GM18858 (cell line): ENCODE measurements around the gene CDH4.

Experiments used
- ATAC-seq: cut with Tn5 transposase; IDR thresholded peaks from one replicate; pipeline ENCODE4 v1.9.1; 2021; ENCODE audit not compliant: unreplicated experiment

The CDH4 gene

DNA sequence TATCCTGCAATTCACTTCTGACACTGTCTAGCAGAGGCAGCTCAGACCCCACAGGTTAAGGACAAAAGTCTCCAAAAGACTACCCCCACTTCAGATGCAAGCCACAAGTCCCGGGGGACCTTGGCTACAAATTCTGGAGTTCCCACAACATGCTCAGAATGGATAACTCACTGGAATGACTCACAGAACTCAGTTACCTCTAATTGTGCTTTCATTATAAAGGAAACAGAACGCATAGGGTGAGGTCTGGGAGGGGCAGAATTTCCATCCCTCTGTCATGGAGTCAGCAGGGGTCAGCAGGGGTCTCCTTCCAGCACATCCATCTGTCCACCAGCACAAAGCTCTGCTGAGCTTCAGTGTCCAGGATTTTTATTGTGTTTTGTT lies 184.2 kb downstream of the CDH4 start:
- ATAC-seq, result no peak

DNA sequence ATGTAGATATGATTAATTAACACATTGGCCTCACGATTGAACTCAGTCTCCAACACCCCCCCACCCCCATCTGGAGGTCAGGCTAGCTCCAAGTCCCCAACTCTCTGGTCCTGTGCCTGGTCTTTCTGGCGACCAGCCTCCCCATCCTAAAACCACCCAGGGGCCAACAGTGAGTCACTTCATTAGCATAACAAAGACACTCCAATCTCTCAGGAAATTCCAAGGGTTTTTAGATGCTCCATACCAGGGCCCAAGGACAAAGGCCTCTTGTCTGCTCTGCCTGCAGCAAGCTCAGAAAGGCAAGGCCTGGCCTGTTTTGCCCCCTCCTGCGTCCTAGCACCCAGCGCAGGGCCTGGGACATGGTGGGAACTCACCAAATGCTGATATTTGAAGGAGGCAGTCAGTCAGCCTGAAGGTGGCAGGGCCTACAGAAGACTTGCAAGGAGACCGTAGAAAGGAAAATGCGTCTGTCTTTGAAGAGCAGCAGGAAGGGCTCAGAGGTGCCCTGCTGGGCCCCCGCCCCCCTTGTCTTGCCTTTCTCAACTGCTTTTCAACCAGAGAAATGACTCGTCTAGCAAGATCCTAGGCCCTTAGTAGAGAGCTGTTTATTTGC lies 184.7 kb downstream of the CDH4 start:
- no peak for ATAC-seq

DNA sequence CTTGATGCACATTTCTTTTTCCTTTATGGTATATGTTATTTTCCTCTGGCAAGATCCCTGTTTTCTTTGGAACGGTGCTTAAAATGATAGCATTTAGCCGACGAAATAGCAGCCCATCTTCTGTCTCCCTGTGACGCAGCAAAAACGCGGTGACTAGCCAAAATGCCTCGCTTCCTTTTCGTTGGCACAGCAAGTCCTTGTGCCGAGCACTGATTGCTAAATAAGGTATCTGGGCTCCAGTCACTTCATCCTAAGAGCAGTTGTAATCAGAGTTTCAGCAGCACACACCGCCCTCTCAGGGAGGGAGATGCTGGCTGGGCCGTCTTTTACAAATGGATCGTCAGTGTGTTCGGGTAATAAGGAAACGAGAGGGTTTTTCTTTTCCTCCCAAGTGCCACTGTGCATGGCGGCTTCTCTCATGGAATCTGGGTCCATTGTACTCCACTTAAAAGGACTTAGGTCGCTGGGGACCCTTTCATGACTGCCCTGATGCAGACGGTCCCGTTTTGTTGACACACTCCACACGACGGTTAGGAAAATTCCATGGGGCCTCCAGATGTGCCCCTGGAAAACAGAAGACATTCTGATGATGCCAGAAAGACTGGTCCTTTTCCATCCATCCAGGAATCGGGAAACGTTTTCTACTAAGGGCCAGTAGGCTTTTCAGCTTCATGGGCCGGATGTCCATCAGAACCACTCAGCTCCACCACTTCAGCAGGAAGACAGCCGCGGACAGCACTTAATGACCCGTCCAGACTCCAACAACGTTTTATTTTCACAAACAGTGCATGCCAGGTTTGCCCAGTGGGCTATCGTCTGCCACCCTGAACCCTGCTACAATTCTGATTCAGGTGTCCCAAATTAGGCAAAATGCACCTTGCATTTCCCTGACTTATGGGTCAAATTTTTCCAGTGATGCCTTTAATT lies 185.5 kb downstream of the CDH4 start:
- ATAC-seq, result no peak

- ATAC-seq, result no peak
Measured at GRCh38 chr20:61438285-61438684, 186.2 kb downstream of the CDH4 start.

GRCh38 chr20:61439251-61439650 lies 187.2 kb downstream of the CDH4 start:
- ATAC-seq, result no peak

GRCh38 chr20:61440548-61441055 lies 188.5 kb downstream of the CDH4 start:
- ATAC-seq, result no peak

GRCh38 chr20:61441537-61441936 lies 189.5 kb downstream of the CDH4 start:
- ATAC-seq, result no peak

- no peak for ATAC-seq
Measured at GRCh38 chr20:61442075-61442670, 190.1 kb downstream of the CDH4 start.

DNA sequence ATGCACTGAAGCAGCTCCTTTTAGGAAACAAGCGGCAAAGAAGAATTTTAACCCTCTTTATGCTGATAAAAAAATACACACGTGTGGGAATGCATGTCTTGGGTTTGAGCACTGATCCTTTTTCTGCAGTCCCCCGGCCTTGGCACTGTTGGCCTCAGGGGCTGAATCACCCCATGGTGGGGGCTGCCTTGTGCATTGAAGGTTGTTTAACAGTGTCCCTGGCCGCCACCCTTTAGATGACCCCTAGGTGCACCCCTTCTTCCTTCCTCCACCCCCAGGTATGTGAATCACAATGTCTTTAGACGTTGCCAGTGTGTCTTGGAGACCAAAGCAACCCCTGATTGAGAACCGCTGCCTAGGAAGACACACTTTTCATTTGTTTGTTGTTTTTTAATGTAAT lies 190.7 kb downstream of the CDH4 start:
- no peak for ATAC-seq

DNA sequence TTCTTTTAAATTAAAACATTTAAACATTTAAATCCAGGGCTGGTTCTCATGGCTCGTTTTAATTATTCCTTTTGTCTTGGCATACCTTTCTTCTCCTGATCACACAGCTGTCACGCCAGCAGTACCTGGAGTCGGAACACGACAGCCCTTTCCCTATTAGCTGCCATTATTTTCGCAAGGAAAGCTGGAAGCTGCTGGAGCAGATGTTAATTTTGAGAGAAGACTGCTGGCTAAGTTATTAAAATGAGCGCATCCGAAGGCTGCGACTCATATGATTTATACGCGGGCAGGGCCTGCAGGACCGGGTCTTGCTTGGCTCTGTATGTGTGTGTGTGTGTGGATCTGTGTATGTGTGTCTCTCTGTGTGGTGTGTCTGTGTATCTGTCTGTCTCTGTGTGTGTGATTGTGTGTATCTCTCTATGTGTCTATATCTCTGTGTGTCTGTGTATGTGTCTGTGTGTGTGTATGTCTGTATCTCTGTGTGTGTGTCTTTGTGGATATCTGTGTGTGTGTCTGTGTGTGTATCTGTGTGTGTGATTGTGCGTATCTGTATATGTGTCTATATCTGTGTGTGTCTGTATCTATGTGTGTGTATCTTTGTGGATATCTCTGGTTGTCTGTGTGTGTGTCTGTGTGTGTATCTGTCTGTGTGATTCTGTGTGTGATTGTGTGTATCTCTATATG lies 191.5 kb downstream of the CDH4 start:
- ATAC-seq, result no peak

GRCh38 chr20:61444637-61445036 lies 192.6 kb downstream of the CDH4 start:
- no peak for ATAC-seq

GRCh38 chr20:61445138-61445537 lies 193.1 kb downstream of the CDH4 start:
- ATAC-seq, result no peak

GRCh38 chr20:61445741-61446140 lies 193.7 kb downstream of the CDH4 start:
- ATAC-seq, result no peak

DNA sequence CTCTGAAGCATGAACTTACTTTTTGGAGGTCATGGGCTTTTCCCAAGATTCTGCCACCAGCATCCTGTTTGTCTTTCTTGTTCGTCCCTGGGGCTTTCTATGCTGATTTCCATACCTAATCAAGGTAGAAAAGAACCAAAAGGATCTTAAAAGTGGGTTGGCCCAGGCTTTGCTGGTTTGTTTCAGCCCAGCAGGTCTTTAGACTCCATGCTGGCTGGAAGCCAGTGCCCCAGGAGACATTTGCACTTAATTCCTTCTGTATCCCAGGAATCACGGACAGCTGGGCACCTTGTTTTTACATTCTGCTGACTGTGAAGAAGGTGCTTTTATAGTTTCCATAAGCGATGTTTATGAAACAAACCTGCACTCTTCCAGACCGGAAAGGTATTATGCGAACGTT lies 195.9 kb downstream of the CDH4 start:
- ATAC-seq, result no peak

DNA sequence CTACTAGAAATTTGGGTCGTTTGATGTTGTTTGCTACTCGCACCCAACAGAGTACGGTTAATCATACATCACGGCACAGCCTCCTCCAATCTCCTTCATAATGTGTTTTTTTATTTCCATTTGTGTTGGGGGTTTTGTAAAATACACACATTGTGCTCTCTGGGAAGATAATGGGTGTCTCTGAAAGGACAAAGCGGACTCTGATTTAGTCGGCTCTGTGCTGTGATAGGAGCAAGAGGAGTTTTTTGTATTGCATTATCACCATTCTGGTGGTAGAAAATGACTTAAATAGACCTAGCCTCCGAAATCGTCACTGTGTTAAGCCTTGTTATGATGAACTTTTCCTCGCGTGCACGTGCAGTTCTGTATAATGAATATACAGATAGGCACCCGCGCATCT lies 196.3 kb downstream of the CDH4 start:
- ATAC-seq, result no peak

GRCh38 chr20:61449057-61449609 lies 197.1 kb downstream of the CDH4 start:
- ATAC-seq, result no peak

GRCh38 chr20:61449916-61450315 lies 197.9 kb downstream of the CDH4 start:
- ATAC-seq, result no peak

GRCh38 chr20:61450549-61450948 lies 198.5 kb downstream of the CDH4 start:
- no peak for ATAC-seq

DNA sequence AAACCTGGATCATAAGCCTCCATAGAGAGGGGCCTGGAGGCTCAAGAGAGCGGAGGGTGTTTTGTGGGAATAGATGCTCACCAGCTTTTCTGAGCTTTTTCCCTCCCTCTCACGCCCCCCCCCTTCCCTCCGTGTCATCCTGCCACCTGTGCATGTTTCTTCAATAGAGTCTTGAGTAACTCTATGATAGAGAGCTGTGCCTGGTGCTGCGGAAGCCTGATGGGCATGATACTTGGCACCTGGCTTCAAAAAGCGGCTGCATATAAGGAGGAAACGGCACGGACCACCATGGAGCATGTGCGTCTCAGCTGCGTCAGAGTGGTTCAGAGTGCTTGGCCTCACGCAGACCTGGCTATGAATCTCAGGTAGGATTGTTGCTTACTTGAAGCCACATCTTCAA lies 198.9 kb downstream of the CDH4 start:
- no peak for ATAC-seq

- ATAC-seq, result no peak
Measured at GRCh38 chr20:61451953-61452352, 199.9 kb downstream of the CDH4 start.

GRCh38 chr20:61453219-61453618 lies 201.2 kb downstream of the CDH4 start:
- ATAC-seq, result no peak
